ENCODE measurements around the gene CELA3B. TPM values are rescaled to one million over a fixed set of nuclear protein-coding genes. Genes with fewer than 3 reads are reported as not detected.
"Not testable (repeated sequence)": the region's sequence is repeated elsewhere in the genome, so short reads cannot be mapped to it uniquely, and the experiment has no call there.

Gene CELA3B
- total RNA-seq, 2 donors from 2014 or later: not detected

GRCh38 chr1:21998624-21999294 is 21.9 kb downstream of the CELA3B start:
- not testable (repeated sequence) for H3K9me3 ChIP-seq; H3K4me3 ChIP-seq; H3K27me3 ChIP-seq; H3K4me1 ChIP-seq; H3K36me3 ChIP-seq; H3K27ac ChIP-seq; DNase-seq (ENCODE audit: low spot score)

GRCh38 chr1:21999645-22000044 is 22.8 kb downstream of the CELA3B start:
- not testable (repeated sequence) for H3K27me3 ChIP-seq; DNase-seq (ENCODE audit: low spot score); H3K9me3 ChIP-seq; H3K4me3 ChIP-seq; H3K36me3 ChIP-seq; H3K4me1 ChIP-seq
- peak overlapping the region in 1 of 2 donors; percentile 51 for H3K27ac ChIP-seq

GRCh38 chr1:22001409-22001808 is 24.6 kb downstream of the CELA3B start, which contains the start of gene CELA3A:
Gene CELA3A (plus strand): TSS chr1:22001657. CDS start chr1:22001675, 18 bp downstream.
- no peak within 1 kb of the TSS for H3K27ac ChIP-seq
- no peaks in the 10 kb centered on the region for H3K4me1 ChIP-seq
- no peak for TF ChIP-seq CTCF (IDR thresholded peaks at IDR 0.05)
- H3K9me3 ChIP-seq: no peaks in the 10 kb centered on the region
- no peak for DNase-seq (ENCODE audit: low spot score)
- no peaks in the 10 kb centered on the region for H3K27me3 ChIP-seq
- H3K36me3 ChIP-seq: no peaks in the 10 kb centered on the region
- no peak within 1 kb of the TSS for H3K4me3 ChIP-seq

- H3K27ac ChIP-seq; H3K27me3 ChIP-seq; H3K36me3 ChIP-seq; H3K4me1 ChIP-seq; DNase-seq (ENCODE audit: low spot score); H3K4me3 ChIP-seq; H3K9me3 ChIP-seq: not testable (repeated sequence)
Observed at GRCh38 chr1:22002461-22002860, 25.6 kb downstream of the CELA3B start.

GRCh38 chr1:22002875-22003274 is 26.1 kb downstream of the CELA3B start:
- not testable (repeated sequence) for H3K36me3 ChIP-seq; H3K4me1 ChIP-seq; H3K27ac ChIP-seq; H3K9me3 ChIP-seq; H3K27me3 ChIP-seq; DNase-seq (ENCODE audit: low spot score); H3K4me3 ChIP-seq

- not testable (repeated sequence) for DNase-seq (ENCODE audit: low spot score)
Observed at GRCh38 chr1:22003959-22004358, 27.1 kb downstream of the CELA3B start.

GRCh38 chr1:22005261-22006149 is 28.7 kb downstream of the CELA3B start:
- not testable (repeated sequence) for H3K27ac ChIP-seq; H3K4me3 ChIP-seq; H3K4me1 ChIP-seq; H3K27me3 ChIP-seq; H3K36me3 ChIP-seq; DNase-seq (ENCODE audit: low spot score); H3K9me3 ChIP-seq
- peak; percentile 17 to 48 for TF ChIP-seq CTCF (IDR thresholded peaks at IDR 0.05)

More at GRCh38 chr1:22003959-22004358, 27.1 kb downstream of the CELA3B start:
- not testable (repeated sequence) for H3K27me3 ChIP-seq, H3K4me3 ChIP-seq, H3K9me3 ChIP-seq, H3K36me3 ChIP-seq, H3K4me1 ChIP-seq, H3K27ac ChIP-seq

GRCh38 chr1:22006736-22007135 is 29.9 kb downstream of the CELA3B start:
- not testable (repeated sequence) for DNase-seq (ENCODE audit: low spot score); H3K27ac ChIP-seq; H3K27me3 ChIP-seq; H3K36me3 ChIP-seq; H3K9me3 ChIP-seq; H3K4me1 ChIP-seq; H3K4me3 ChIP-seq

GRCh38 chr1:22007262-22007661 is 30.4 kb downstream of the CELA3B start:
- H3K36me3 ChIP-seq; DNase-seq (ENCODE audit: low spot score); H3K4me3 ChIP-seq; H3K4me1 ChIP-seq; H3K27ac ChIP-seq; H3K27me3 ChIP-seq; H3K9me3 ChIP-seq: not testable (repeated sequence)

- not testable (repeated sequence) for H3K4me3 ChIP-seq; H3K4me1 ChIP-seq; H3K9me3 ChIP-seq; H3K36me3 ChIP-seq; H3K27me3 ChIP-seq; H3K27ac ChIP-seq; DNase-seq (ENCODE audit: low spot score)
Observed at GRCh38 chr1:22009566-22009965, 32.7 kb downstream of the CELA3B start.

GRCh38 chr1:22012752-22013151 is 35.9 kb downstream of the CELA3B start:
- H3K9me3 ChIP-seq; H3K4me1 ChIP-seq; H3K36me3 ChIP-seq; H3K27me3 ChIP-seq; H3K4me3 ChIP-seq; DNase-seq (ENCODE audit: low spot score); H3K27ac ChIP-seq: not testable (repeated sequence)

GRCh38 chr1:22014575-22015206 is 37.9 kb downstream of the CELA3B start:
- H3K27me3 ChIP-seq; H3K4me1 ChIP-seq; DNase-seq (ENCODE audit: low spot score): not testable (repeated sequence)

More at GRCh38 chr1:22014575-22015206, 37.9 kb downstream of the CELA3B start:
- H3K9me3 ChIP-seq, H3K4me3 ChIP-seq, H3K36me3 ChIP-seq, H3K27ac ChIP-seq: not testable (repeated sequence)

Measured in right atrium auricular region (tissue), 2 donors.